H1 (cell line): ENCODE data around the gene SLC2A10. TPM values are rescaled to one million over a fixed set of nuclear protein-coding genes. Genes with fewer than 3 reads are reported as not detected.

Source experiments
- CTCF ChIA-PET: fragments of 300-600 bp; sonication (Branson Sonifier 250); formaldehyde crosslinking; loops from one replicate; lab custom pipeline; 2021; ENCODE audit not compliant: partially characterized antibody; lab: Charles Lee
- POLR2A ChIA-PET: fragments of 300-600 bp; sonication (Branson Sonifier 250); formaldehyde crosslinking; loops from one replicate; lab custom pipeline; 2021; ENCODE audit warnings: inconsistent platforms; ENCODE audit not compliant: partially characterized antibody; lab: Charles Lee
- DNase-seq, 2 experiments: peaks; one replicate each; pipeline versions ENCODE4 v3.0.0 to v3.0.0-alpha.2; 2010 to 2022; ENCODE audit warnings: low spot score in 2 of 2, low read depth in 1 of 2, mixed read lengths in 1 of 2
- FAIRE-seq: peaks from 2 replicates; lab custom pipeline; 2011; peaks lifted over from hg19 to GRCh38; lab: Jason Lieb, UNC
- H2AFZ ChIP-seq: 2 replicates; pipeline ENCODE4 v1.8.1; 2012; ENCODE audit warnings: low read length, inconsistent platforms
- H2AK5ac ChIP-seq: 2 replicates; pipeline ENCODE4 v1.6.1; 2013; ENCODE audit warnings: low read depth, low read length
- H2BK120ac ChIP-seq: replicated peaks from 2 replicates; pipeline ENCODE3; 2013; ENCODE audit warnings: low read depth, low read length, inconsistent platforms
- H2BK12ac ChIP-seq: 2 replicates; pipeline ENCODE4 v1.6.1; 2013; ENCODE audit warnings: low read depth, low read length
- H2BK15ac ChIP-seq: 2 replicates; pipeline ENCODE4 v1.6.1; 2013; ENCODE audit warnings: low read length
- H2BK20ac ChIP-seq: 2 replicates; pipeline ENCODE4 v1.6.1; 2013; ENCODE audit warnings: low read length
- H2BK5ac ChIP-seq: 2 replicates; pipeline ENCODE4 v1.6.1; 2013; ENCODE audit warnings: low read depth, low read length
- H3K14ac ChIP-seq: 2 replicates; pipeline ENCODE4 v1.6.1; 2013; ENCODE audit warnings: inconsistent platforms; ENCODE audit not compliant: insufficient read length
- H3K18ac ChIP-seq: 2 replicates; pipeline ENCODE4 v1.6.1; 2013; ENCODE audit warnings: low read length; ENCODE audit errors: extremely low read depth
- H3K23ac ChIP-seq: 2 replicates; pipeline ENCODE4 v1.6.1; 2013; ENCODE audit warnings: inconsistent platforms; ENCODE audit not compliant: insufficient read length
- H3K23me2 ChIP-seq: 2 replicates; pipeline ENCODE4 v1.6.1; 2013; ENCODE audit warnings: low read depth, low read length
- H3K27ac ChIP-seq: 2 replicates; pipeline ENCODE4 v1.6.1; 2011; ENCODE audit warnings: low read depth, low read length, inconsistent platforms
- H3K27me3 ChIP-seq, 4 experiments: replicated peaks in 1 of 4; 1 replicate in 1 of 4; 2 replicates in 3 of 4; pipeline versions ENCODE4 v1.6.1 to v1.8.1; 2011 to 2013; ENCODE audit warnings: low read length in 3 of 4, mild to moderate bottlenecking in 3 of 4, inconsistent platforms in 2 of 4, mixed read lengths in 2 of 4, moderate library complexity in 1 of 4; ENCODE audit not compliant: control insufficient read depth in 3 of 4, insufficient read depth in 3 of 4; ENCODE audit errors: extremely low read depth in 1 of 4
- H3K36me3 ChIP-seq, 4 experiments: 2 replicates each; pipeline versions ENCODE4 v1.6.1 to v1.8.1; 2011 to 2013; ENCODE audit warnings: mild to moderate bottlenecking in 4 of 4, low read length in 3 of 4, moderate library complexity in 2 of 4, control low read depth in 1 of 4, inconsistent platforms in 1 of 4; ENCODE audit not compliant: insufficient read depth in 4 of 4, control insufficient read depth in 2 of 4
- H3K4ac ChIP-seq: replicated peaks from 2 replicates; pipeline ENCODE3; 2013; ENCODE audit warnings: low read length, low read depth, mixed read lengths, inconsistent platforms; ENCODE audit not compliant: insufficient read length
- H3K4me1 ChIP-seq, 4 experiments: replicated peaks in 1 of 4; 1 replicate in 1 of 4; 2 replicates in 3 of 4; pipeline versions ENCODE4 v1.6.1 to v1.8.1; 2011 to 2013; ENCODE audit warnings: low read length in 3 of 4, inconsistent platforms in 2 of 4, mixed read lengths in 1 of 4; ENCODE audit not compliant: insufficient read depth in 4 of 4, control insufficient read depth in 3 of 4
- H3K4me2 ChIP-seq, 2 experiments: 2 replicates each; pipeline versions ENCODE4 v1.6.1 to v1.8.1; 2011 to 2013; ENCODE audit warnings: low read depth in 2 of 2, low read length in 2 of 2, control low read depth in 1 of 2, inconsistent platforms in 1 of 2, mild to moderate bottlenecking in 1 of 2; ENCODE audit not compliant: insufficient read depth in 1 of 2
- H3K4me3 ChIP-seq, 4 experiments: fragments of 200-600, 300-600 bp in 1 of 4; sonication (generic), shearing (Covaris generic), sonication (Bioruptor Twin) in 1 of 4; 2 replicates each; pipeline versions ENCODE4 v1.5.1 to v1.8.1; 2011 to 2016; ENCODE audit warnings: low read length in 4 of 4, low read depth in 3 of 4, control low read depth in 2 of 4, inconsistent platforms in 2 of 4, mild to moderate bottlenecking in 2 of 4, mixed read lengths in 1 of 4, moderate library complexity in 1 of 4; ENCODE audit not compliant: insufficient read depth in 2 of 4; ENCODE audit errors: extremely low read depth in 1 of 4
- H3K56ac ChIP-seq: replicated peaks from 2 replicates; pipeline ENCODE3; 2013; ENCODE audit warnings: low read depth, mild to moderate bottlenecking, mixed read lengths, low read length, inconsistent platforms; ENCODE audit not compliant: insufficient read length
- H3K79me1 ChIP-seq: 2 replicates; pipeline ENCODE4 v1.6.1; 2013; ENCODE audit warnings: low read depth, low read length, control low read depth
- H3K79me2 ChIP-seq, 2 experiments: 2 replicates each; pipeline versions ENCODE4 v1.6.1 to v1.8.1; 2012 to 2013; ENCODE audit warnings: low read length in 2 of 2, mild to moderate bottlenecking in 2 of 2, inconsistent platforms in 1 of 2; ENCODE audit not compliant: insufficient read depth in 2 of 2, control insufficient read depth in 1 of 2
- H3K9ac ChIP-seq, 4 experiments: replicated peaks in 1 of 4; 1 replicate in 1 of 4; 2 replicates in 3 of 4; pipeline versions ENCODE4 v1.6.1 to v1.8.1; 2011 to 2013; ENCODE audit warnings: low read depth in 3 of 4, low read length in 3 of 4, control low read depth in 2 of 4, mild to moderate bottlenecking in 2 of 4, moderate library complexity in 2 of 4, inconsistent platforms in 1 of 4; ENCODE audit errors: extremely low read depth in 1 of 4
- H3K9me3 ChIP-seq, 2 experiments: 2 replicates each; pipeline versions ENCODE4 v1.6.1 to v1.8.1; 2012 to 2013; ENCODE audit warnings: mild to moderate bottlenecking in 2 of 2, moderate library complexity in 2 of 2, control low read depth in 1 of 2, inconsistent platforms in 1 of 2, low read depth in 1 of 2, low read length in 1 of 2, mixed read lengths in 1 of 2; ENCODE audit not compliant: insufficient read depth in 2 of 2
- H4K20me1 ChIP-seq, 2 experiments: replicated peaks in 1 of 2; 2 replicates each; pipeline versions ENCODE3 to v1.8.1; 2011 to 2013; ENCODE audit warnings: inconsistent platforms in 2 of 2, low read length in 2 of 2, mild to moderate bottlenecking in 1 of 2; ENCODE audit not compliant: insufficient read depth in 2 of 2, control insufficient read depth in 1 of 2
- H4K5ac ChIP-seq: 2 replicates; pipeline ENCODE4 v1.6.1; 2013; ENCODE audit warnings: low read length, low read depth, mixed read lengths, inconsistent platforms; ENCODE audit not compliant: insufficient read length
- H4K8ac ChIP-seq: 2 replicates; pipeline ENCODE4 v1.8.0; 2013; ENCODE audit warnings: mild to moderate bottlenecking, moderate library complexity, low read length, inconsistent platforms; ENCODE audit not compliant: insufficient read depth; ENCODE audit errors: extremely low read depth
- H4K91ac ChIP-seq: replicated peaks from 2 replicates; pipeline ENCODE3; 2013; ENCODE audit warnings: low read length, mixed read lengths, inconsistent platforms; ENCODE audit not compliant: insufficient read length
- BRCA1 ChIP-seq: IDR thresholded peaks from 2 replicates; pipeline ENCODE4 v1.6.1; 2012; ENCODE audit warnings: low read depth, low read length, improper control_type of control experiment
- KDM4A ChIP-seq: IDR thresholded peaks from one replicate; pipeline ENCODE4 v1.7.1; 2012; ENCODE audit warnings: low read depth, mild to moderate bottlenecking, moderate library complexity, low read length, inconsistent platforms; ENCODE audit not compliant: severe bottlenecking
- POLR2AphosphoS5 ChIP-seq: IDR thresholded peaks from 2 replicates; pipeline ENCODE4 v1.6.1; 2011; ENCODE audit warnings: low read depth, low read length
- RNF2 ChIP-seq: fragments of 200-900, 300-1000 bp; sonication (generic); IDR thresholded peaks from 2 replicates; pipeline ENCODE4 v1.7.1; 2016; ENCODE audit warnings: borderline replicate concordance, low read depth, mild to moderate bottlenecking, antibody characterized with exemption, low read length; ENCODE audit not compliant: poor library complexity, severe bottlenecking; ENCODE audit errors: missing control alignments
- SUZ12 ChIP-seq: fragments of 200-600 bp; sonication (generic); IDR thresholded peaks from 2 replicates; pipeline ENCODE4 v1.6.1; 2012; ENCODE audit warnings: mild to moderate bottlenecking, inconsistent platforms, low read length, moderate library complexity, mixed read lengths
- WGBS, 2 experiments: shearing (Covaris generic) in 1 of 2; methylation state at CpG; one replicate each; pipeline versions ENCODE4 v1.1.6 to v1.1.7; 2013 to 2015; ENCODE audit warnings: low lambda C conversion rate in 2 of 2, mixed read lengths in 2 of 2, inconsistent platforms in 1 of 2, low coverage in 1 of 2, missing lambda C conversion rate in 1 of 2; ENCODE audit not compliant: insufficient replicate concordance in 2 of 2, insufficient coverage in 1 of 2, insufficient read length in 1 of 2; ENCODE audit errors: extremely low coverage in 1 of 2, missing lambda C conversion rate in 1 of 2; 5-methylcytosine and 5-hydroxymethylcytosine counted together
- polyA plus RNA-seq, 7 experiments: library from polyadenylated mRNA; depleted of rRNA in 3 of 7; stranded (reverse) in 5 of 7; unstranded in 2 of 7; fragments of >200 nt in 5 of 7; fragments of 200-250 nt in 2 of 7; gene quantifications; 1 replicate in 5 of 7; 2 replicates in 1 of 7; 4 replicates in 1 of 7; pipeline versions ENCODE4 v1.2.1 to v1.2.3, GENCODE V29; 2011 to 2013; ENCODE audit warnings: missing spikeins in 2 of 7, mixed read lengths in 2 of 7
- total RNA-seq: library from RNA; stranded (reverse); fragmentation: NEBNext Ultra II Directional; extraction: Animal tissue kit (Norgen Biotek cat#: 25700); gene quantifications from 2 replicates; pipeline ENCODE4 v1.2.1, GENCODE V29; 2021
- TF ChIP-seq, protein P1 (sequence below): IDR thresholded peaks from 2 replicates; pipeline ENCODE4 v1.6.1; 2011; ENCODE audit warnings: low read depth, mild to moderate bottlenecking, low read length; ENCODE audit not compliant: insufficient read depth

The SLC2A10 gene
- total and polyA plus RNA-seq, 2 of the 8 experiments (the other 6 are each of a cell fraction or from before 2014, with no cell fraction given) = 9.0 to 9.7 TPM

DNA sequence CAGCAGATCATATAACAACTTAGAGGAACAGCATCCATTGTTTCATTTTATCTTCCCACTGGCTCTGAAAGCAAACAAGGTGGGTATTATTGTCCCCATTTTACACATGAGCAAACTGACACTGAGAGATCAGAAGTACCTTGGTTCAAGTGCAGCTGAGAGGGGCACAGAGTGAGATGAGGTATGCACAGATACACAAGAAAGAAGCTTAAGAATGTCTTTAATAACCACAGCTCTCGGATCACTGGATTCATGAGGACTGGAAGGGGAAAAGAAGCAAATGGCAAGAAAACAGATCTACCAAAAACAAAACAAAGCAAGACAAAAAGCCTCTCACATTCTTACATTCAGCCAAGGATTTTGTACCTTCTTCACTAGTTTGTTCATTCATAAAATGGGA is 10.6 kb downstream of the SLC2A10 start:
- Histone ChIP-seq H3K79me2 (no peaks in the 10 kb centered on the region), H2BK5ac (no peak overlapping the region), H3K4ac (no peak overlapping the region), H3K9me3 (peaks cover 10% of the 10 kb centered on the region in 2 experiments; a peak in 2 of 4 replicates), H2AFZ (no peak overlapping the region), H3K4me3 (no peak overlapping the region), H3K9ac (no peak overlapping the region), H2AK5ac (no peak overlapping the region), H4K20me1 (peaks cover 0 to 4% of the 10 kb centered on the region in 2 experiments), H3K18ac (no peak overlapping the region), H3K27ac (no peak overlapping the region), H2BK20ac (no peak overlapping the region), H3K27me3 (no peaks in the 10 kb centered on the region; a peak in 1 of 7 replicates), H4K91ac (no peak overlapping the region), H3K79me1 (peaks cover 2% of the 10 kb centered on the region; the same call in 1 of the 2 replicates), H3K56ac (no peak overlapping the region), H2BK120ac (no peak overlapping the region), H2BK15ac (no peak overlapping the region), H3K4me2 (no peak overlapping the region), H3K14ac (no peak overlapping the region), H3K4me1 (peaks cover 0 to 2% (median 0%) of the 10 kb centered on the region in 4 experiments; a peak in 2 of 7 replicates), H2BK12ac (no peak overlapping the region), H4K5ac (no peak overlapping the region), H4K8ac (no peak overlapping the region), H3K23me2 (peaks cover 8% of the 10 kb centered on the region; the same call in 1 of the 2 replicates), H3K36me3 (peaks cover 0 to 12% (median 5%) of the 10 kb centered on the region in 4 experiments; a peak in 3 of 8 replicates), H3K23ac (no peak overlapping the region)
- FAIRE-seq (no peak), DNase-seq (no peak)
- ChIA-PET CTCF (interaction anchor here (0.6 to 3.0 kb wide), 5 partner anchors 11 to 232 kb away, joined by 3 to 9 read pairs (median 3); no protein-coding TSS in a partner anchor), POLR2A (interaction anchor here (0.8 to 1.5 kb wide), 3 partner anchors 8 to 9 kb away, joined by 3 read pairs; no protein-coding TSS in a partner anchor)
- 75% methylated on average over 1 of the region's 1 CpG; no CpG with 5 or more reads in 1 of the 2 experiments for WGBS, 2 experiments
- TF ChIP-seq KDM4A (no peak), BRCA1 (no peak), RNF2 (no peak), SUZ12 (no peak), POLR2AphosphoS5 (no peak)
- TF ChIP-seq, protein P1, sequence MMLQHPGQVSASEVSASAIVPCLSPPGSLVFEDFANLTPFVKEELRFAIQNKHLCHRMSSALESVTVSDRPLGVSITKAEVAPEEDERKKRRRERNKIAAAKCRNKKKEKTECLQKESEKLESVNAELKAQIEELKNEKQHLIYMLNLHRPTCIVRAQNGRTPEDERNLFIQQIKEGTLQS = no peak
